Transverse colon (tissue), 4 donors: ENCODE measurements around the gene RNASE12.

Experiments used
- CTCF ChIP-seq, 5 experiments: fragments of 200-600 bp in 3 of 5; fragments of 450-650 bp in 2 of 5; sonication (generic) in 3 of 5; IDR thresholded peaks; 1 replicate in 2 of 5; 2 replicates in 3 of 5; pipeline ENCODE4 v1.5.1; 2016 to 2017; ENCODE audit warnings: antibody characterized with exemption in 5 of 5, inconsistent platforms in 3 of 5, mild to moderate bottlenecking in 2 of 5, moderate library complexity in 1 of 5
- POLR2A ChIP-seq: fragments of 450-650 bp; IDR thresholded peaks from one replicate; pipeline ENCODE4 v1.6.1; 2016; ENCODE audit warnings: antibody characterized with exemption, mild to moderate bottlenecking, moderate library complexity
- POLR2AphosphoS5 ChIP-seq, 3 donors: sonication (generic); formaldehyde crosslinking; IDR thresholded peaks; one replicate each; pipeline ENCODE4 v1.6.1; 2016; ENCODE audit warnings: antibody characterized with exemption in 3 of 3

GRCh38 chr14:20618271-20618749 lies 27.1 kb upstream of the RNASE12 start:
- no peak for TF ChIP-seq POLR2AphosphoS5 (IDR thresholded peaks at IDR 0.05)
- TF ChIP-seq CTCF (IDR thresholded peaks at IDR 0.05) = no peak
- no peak for TF ChIP-seq POLR2A
